ENCODE results near the gene CA6.
"Not testable (repeated sequence)": the region's sequence is repeated elsewhere in the genome, so short reads cannot be mapped to it uniquely, and the experiment has no call there.

The CA6 gene

DNA sequence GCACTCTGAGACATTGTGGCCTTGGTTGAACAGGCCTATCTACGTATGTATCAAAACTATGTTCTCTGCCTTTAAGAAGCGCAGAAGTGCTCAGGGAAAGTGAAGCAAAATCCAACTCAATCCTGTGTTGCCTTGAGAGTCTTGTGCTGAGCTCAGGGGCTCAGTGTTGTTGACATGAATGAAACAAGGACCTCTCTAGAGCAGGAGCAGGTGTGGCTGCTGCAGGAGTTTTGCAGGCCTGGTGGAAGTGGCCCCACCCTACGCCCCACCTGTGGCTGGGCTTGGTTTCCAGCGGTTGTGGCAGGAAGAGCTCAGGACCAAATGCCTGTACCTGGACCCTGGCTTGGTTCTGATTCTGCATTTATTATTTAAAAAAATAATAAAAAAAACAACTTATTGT, 20.9 kb downstream of the CA6 start:
- Histone ChIP-seq H3K27ac (ENCODE audit: insufficient read depth in 1 of 2, low read depth in 1 of 2, low read length in 2 of 2, poor library complexity in 1 of 2, severe bottlenecking in 2 of 2) (no peak overlapping the region), H3K9me3 (ENCODE audit: control extremely low read depth in 1 of 5, control insufficient read depth in 4 of 5, insufficient read depth in 2 of 5, low read depth in 1 of 5, low read length in 4 of 5) (peaks cover 0 to under 1% (median 0%) of the 10 kb centered on the region in 5 experiments), H3K4me3 (ENCODE audit: control insufficient read depth in 1 of 7, extremely low read depth in 1 of 7, insufficient read depth in 4 of 7, low read depth in 2 of 7, low read length in 6 of 7) (no peak overlapping the region), H3K4me1 (ENCODE audit: control extremely low read depth in 1 of 4, control insufficient read depth in 4 of 4, insufficient read depth in 4 of 4, low read length in 3 of 4) (peaks cover 0 to 22% (median 18%) of the 10 kb centered on the region in 4 experiments), H3K36me3 (ENCODE audit: control insufficient read depth in 4 of 4, insufficient read depth in 4 of 4, low read length in 3 of 4) (no peaks in the 10 kb centered on the region), H3K27me3 (replicated peaks in 2 of 5; ENCODE audit: control insufficient read depth in 4 of 5, insufficient read depth in 5 of 5, low read length in 4 of 5) (no peaks in the 10 kb centered on the region)
- ChIA-PET POLR2A (no interaction called here), CTCF (interaction anchor here (1.0 kb wide), 1 partner anchor 21 kb away, joined by 3 read pairs; no protein-coding TSS in a partner anchor)
- DNase-seq = no peak
- WGBS (ENCODE audit: insufficient coverage) = 95% methylated on average over 2 of the region's 4 CpGs

GRCh38 chr1:8968902-8969301, 23.2 kb downstream of the CA6 start:
- POLR2A ChIA-PET; H3K9me3 ChIP-seq (ENCODE audit: control extremely low read depth in 1 of 5, control insufficient read depth in 4 of 5, insufficient read depth in 2 of 5, low read depth in 1 of 5, low read length in 4 of 5); H3K4me3 ChIP-seq (ENCODE audit: control insufficient read depth in 1 of 7, extremely low read depth in 1 of 7, insufficient read depth in 4 of 7, low read depth in 2 of 7, low read length in 6 of 7); DNase-seq; H3K36me3 ChIP-seq (ENCODE audit: control insufficient read depth in 4 of 4, insufficient read depth in 4 of 4, low read length in 3 of 4); H3K27ac ChIP-seq (ENCODE audit: insufficient read depth in 1 of 2, low read depth in 1 of 2, low read length in 2 of 2, poor library complexity in 1 of 2, severe bottlenecking in 2 of 2); CTCF ChIA-PET; H3K27me3 ChIP-seq (replicated peaks in 2 of 5; ENCODE audit: control insufficient read depth in 4 of 5, insufficient read depth in 5 of 5, low read length in 4 of 5): not testable (repeated sequence)
- H3K4me1 ChIP-seq (ENCODE audit: control extremely low read depth in 1 of 4, control insufficient read depth in 4 of 4, insufficient read depth in 4 of 4, low read length in 3 of 4) = peaks cover 0 to 18% (median 13%) of the 10 kb centered on the region in 4 experiments
- 90% methylated on average over 9 of the region's 9 CpGs for WGBS (ENCODE audit: insufficient coverage)

GRCh38 chr1:8969937-8970336, 24.3 kb downstream of the CA6 start:
- H3K36me3 ChIP-seq (ENCODE audit: control insufficient read depth in 4 of 4, insufficient read depth in 4 of 4, low read length in 3 of 4) = no peaks in the 10 kb centered on the region
- H3K9me3 ChIP-seq (ENCODE audit: control extremely low read depth in 1 of 5, control insufficient read depth in 4 of 5, insufficient read depth in 2 of 5, low read depth in 1 of 5, low read length in 4 of 5) = no peaks in the 10 kb centered on the region
- no CpG with 5 or more reads among the region's 7 CpGs for WGBS (ENCODE audit: insufficient coverage)
- H3K4me3 ChIP-seq (ENCODE audit: control insufficient read depth in 1 of 7, extremely low read depth in 1 of 7, insufficient read depth in 4 of 7, low read depth in 2 of 7, low read length in 6 of 7) = no peak overlapping the region
- H3K27me3 ChIP-seq (replicated peaks in 2 of 5; ENCODE audit: control insufficient read depth in 4 of 5, insufficient read depth in 5 of 5, low read length in 4 of 5) = no peaks in the 10 kb centered on the region
- no peak overlapping the region for H3K27ac ChIP-seq (ENCODE audit: insufficient read depth in 1 of 2, low read depth in 1 of 2, low read length in 2 of 2, poor library complexity in 1 of 2, severe bottlenecking in 2 of 2)
- peaks cover 0 to 18% (median 13%) of the 10 kb centered on the region in 4 experiments for H3K4me1 ChIP-seq (ENCODE audit: control extremely low read depth in 1 of 4, control insufficient read depth in 4 of 4, insufficient read depth in 4 of 4, low read length in 3 of 4)
- CTCF ChIA-PET = interaction anchor here (0.8 to 1.3 kb wide), 3 partner anchors 17 to 35 kb away, joined by 3 to 4 read pairs (median 4); no protein-coding TSS in a partner anchor
- POLR2A ChIA-PET = no interaction called here
- no peak for DNase-seq

GRCh38 chr1:8970870-8971337, 25.2 kb downstream of the CA6 start:
- H3K9me3 ChIP-seq (ENCODE audit: control extremely low read depth in 1 of 5, control insufficient read depth in 4 of 5, insufficient read depth in 2 of 5, low read depth in 1 of 5, low read length in 4 of 5) = no peaks in the 10 kb centered on the region
- DNase-seq = peak; percentile 74 to 94 (median 91)
- CTCF ChIA-PET = interaction anchor here (0.6 to 1.3 kb wide), 5 partner anchors 16 to 175 kb away, joined by 3 to 4 read pairs (median 4); no protein-coding TSS in a partner anchor
- H3K27ac ChIP-seq (ENCODE audit: insufficient read depth in 1 of 2, low read depth in 1 of 2, low read length in 2 of 2, poor library complexity in 1 of 2, severe bottlenecking in 2 of 2) = no peak overlapping the region
- H3K27me3 ChIP-seq (replicated peaks in 2 of 5; ENCODE audit: control insufficient read depth in 4 of 5, insufficient read depth in 5 of 5, low read length in 4 of 5) = no peaks in the 10 kb centered on the region
- peaks cover 0 to 18% (median 13%) of the 10 kb centered on the region in 4 experiments for H3K4me1 ChIP-seq (ENCODE audit: control extremely low read depth in 1 of 4, control insufficient read depth in 4 of 4, insufficient read depth in 4 of 4, low read length in 3 of 4)
- no peaks in the 10 kb centered on the region for H3K36me3 ChIP-seq (ENCODE audit: control insufficient read depth in 4 of 4, insufficient read depth in 4 of 4, low read length in 3 of 4)
- H3K4me3 ChIP-seq (ENCODE audit: control insufficient read depth in 1 of 7, extremely low read depth in 1 of 7, insufficient read depth in 4 of 7, low read depth in 2 of 7, low read length in 6 of 7) = peak overlapping the region in 1 of 7 experiments; percentile 23
- POLR2A ChIA-PET = interaction anchor here (0.8 to 1.0 kb wide), 2 partner anchors 33 to 34 kb away, joined by 4 to 8 read pairs; no protein-coding TSS in a partner anchor
- WGBS (ENCODE audit: insufficient coverage) = 20% methylated on average over 1 of the region's 9 CpGs

GRCh38 chr1:8974551-8974950, 28.9 kb downstream of the CA6 start:
- H3K27me3 ChIP-seq (replicated peaks in 2 of 5; ENCODE audit: control insufficient read depth in 4 of 5, insufficient read depth in 5 of 5, low read length in 4 of 5) = no peaks in the 10 kb centered on the region
- H3K27ac ChIP-seq (ENCODE audit: insufficient read depth in 1 of 2, low read depth in 1 of 2, low read length in 2 of 2, poor library complexity in 1 of 2, severe bottlenecking in 2 of 2) = no peak overlapping the region
- ChIA-PET CTCF (interaction anchor here (1.0 kb wide), 1 partner anchor 11 kb away, joined by 3 read pairs; no protein-coding TSS in a partner anchor), POLR2A (interaction anchor here (0.8 kb wide), 1 partner anchor 49 kb away, joined by 4 read pairs; no protein-coding TSS in a partner anchor)
- no peak overlapping the region for H3K4me3 ChIP-seq (ENCODE audit: control insufficient read depth in 1 of 7, extremely low read depth in 1 of 7, insufficient read depth in 4 of 7, low read depth in 2 of 7, low read length in 6 of 7)
- no peak for DNase-seq
- WGBS (ENCODE audit: insufficient coverage) = 89% methylated on average over 3 of the region's 7 CpGs
- H3K36me3 ChIP-seq (ENCODE audit: control insufficient read depth in 4 of 4, insufficient read depth in 4 of 4, low read length in 3 of 4) = no peaks in the 10 kb centered on the region
- no peaks in the 10 kb centered on the region for H3K9me3 ChIP-seq (ENCODE audit: control extremely low read depth in 1 of 5, control insufficient read depth in 4 of 5, insufficient read depth in 2 of 5, low read depth in 1 of 5, low read length in 4 of 5)
- peaks cover 0 to 18% (median 13%) of the 10 kb centered on the region in 4 experiments for H3K4me1 ChIP-seq (ENCODE audit: control extremely low read depth in 1 of 4, control insufficient read depth in 4 of 4, insufficient read depth in 4 of 4, low read length in 3 of 4)

DNA sequence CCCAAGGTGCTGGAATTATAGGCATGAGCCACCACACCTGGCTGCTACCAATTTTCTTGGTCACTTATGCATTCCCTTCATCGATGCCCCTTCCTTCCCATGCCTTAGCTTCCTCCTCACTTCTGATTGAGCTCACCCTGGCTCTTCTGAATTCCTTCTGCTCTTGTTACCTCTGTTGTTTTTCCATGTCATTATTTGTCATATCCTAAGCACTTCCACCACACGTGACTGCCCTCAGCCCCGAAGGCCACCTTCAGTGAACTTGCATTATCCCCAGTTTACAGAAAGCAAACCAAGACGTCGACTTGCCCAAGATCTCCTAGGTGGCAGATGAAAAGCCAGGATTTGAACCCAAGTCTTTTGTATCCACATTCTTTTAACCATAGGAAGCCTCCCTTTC, 30.7 kb downstream of the CA6 start:
- Histone ChIP-seq H3K4me1 (ENCODE audit: control extremely low read depth in 1 of 4, control insufficient read depth in 4 of 4, insufficient read depth in 4 of 4, low read length in 3 of 4) (peaks cover 0 to 7% (median 4%) of the 10 kb centered on the region in 4 experiments), H3K27ac (ENCODE audit: insufficient read depth in 1 of 2, low read depth in 1 of 2, low read length in 2 of 2, poor library complexity in 1 of 2, severe bottlenecking in 2 of 2) (no peak overlapping the region), H3K4me3 (ENCODE audit: control insufficient read depth in 1 of 7, extremely low read depth in 1 of 7, insufficient read depth in 4 of 7, low read depth in 2 of 7, low read length in 6 of 7) (no peak overlapping the region), H3K27me3 (replicated peaks in 2 of 5; ENCODE audit: control insufficient read depth in 4 of 5, insufficient read depth in 5 of 5, low read length in 4 of 5) (no peaks in the 10 kb centered on the region), H3K36me3 (ENCODE audit: control insufficient read depth in 4 of 4, insufficient read depth in 4 of 4, low read length in 3 of 4) (no peaks in the 10 kb centered on the region), H3K9me3 (ENCODE audit: control extremely low read depth in 1 of 5, control insufficient read depth in 4 of 5, insufficient read depth in 2 of 5, low read depth in 1 of 5, low read length in 4 of 5) (peaks cover 0 to 2% (median 0%) of the 10 kb centered on the region in 5 experiments)
- CTCF ChIA-PET = interaction anchor here (1.2 to 2.2 kb wide), 3 partner anchors 11 to 14 kb away, joined by 4 to 14 read pairs (median 5); no protein-coding TSS in a partner anchor
- WGBS (ENCODE audit: insufficient coverage) = 91% methylated on average over 5 of the region's 5 CpGs
- DNase-seq = no peak
- POLR2A ChIA-PET = no interaction called here

DNA sequence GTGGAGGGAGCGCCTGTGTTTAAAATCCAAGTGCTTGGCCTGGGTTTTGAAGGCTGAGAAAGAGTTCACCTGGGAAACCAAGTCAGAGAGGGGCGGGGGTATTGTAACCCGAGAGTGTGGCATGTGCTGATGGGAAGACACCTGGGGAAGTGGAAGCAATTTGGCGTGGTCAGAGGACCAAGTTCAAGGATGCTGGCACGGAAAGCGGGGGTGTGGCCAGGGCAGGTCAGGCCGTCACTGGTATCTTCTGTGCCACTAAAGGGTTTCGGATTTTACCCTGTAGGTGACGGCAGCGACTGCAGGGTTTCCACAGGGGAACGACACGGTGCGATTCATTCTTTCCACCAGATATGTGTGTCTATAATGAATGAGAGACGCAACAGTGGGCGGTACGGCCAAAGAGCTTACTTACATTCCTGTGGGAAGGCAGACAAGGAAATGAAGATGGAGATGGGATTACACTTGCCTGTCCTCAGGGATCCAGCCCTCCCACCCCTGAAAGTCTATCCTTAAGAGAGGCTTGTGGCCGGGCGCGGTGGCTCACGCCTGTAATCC, 31.3 kb downstream of the CA6 start:
- H3K36me3 ChIP-seq (ENCODE audit: control insufficient read depth in 4 of 4, insufficient read depth in 4 of 4, low read length in 3 of 4) = no peaks in the 10 kb centered on the region
- ChIA-PET CTCF (interaction anchor here (1.2 to 2.2 kb wide), 4 partner anchors 10 to 15 kb away, joined by 4 to 14 read pairs (median 5); no protein-coding TSS in a partner anchor), POLR2A (no interaction called here)
- no peak overlapping the region for H3K4me3 ChIP-seq (ENCODE audit: control insufficient read depth in 1 of 7, extremely low read depth in 1 of 7, insufficient read depth in 4 of 7, low read depth in 2 of 7, low read length in 6 of 7)
- H3K27me3 ChIP-seq (replicated peaks in 2 of 5; ENCODE audit: control insufficient read depth in 4 of 5, insufficient read depth in 5 of 5, low read length in 4 of 5) = no peaks in the 10 kb centered on the region
- H3K4me1 ChIP-seq (ENCODE audit: control extremely low read depth in 1 of 4, control insufficient read depth in 4 of 4, insufficient read depth in 4 of 4, low read length in 3 of 4) = peaks cover 0 to 1% (median 0%) of the 10 kb centered on the region in 4 experiments
- peaks cover 0 to 2% (median 0%) of the 10 kb centered on the region in 5 experiments for H3K9me3 ChIP-seq (ENCODE audit: control extremely low read depth in 1 of 5, control insufficient read depth in 4 of 5, insufficient read depth in 2 of 5, low read depth in 1 of 5, low read length in 4 of 5)
- WGBS (ENCODE audit: insufficient coverage) = 94% methylated on average over 9 of the region's 20 CpGs
- DNase-seq = no peak
- H3K27ac ChIP-seq (ENCODE audit: insufficient read depth in 1 of 2, low read depth in 1 of 2, low read length in 2 of 2, poor library complexity in 1 of 2, severe bottlenecking in 2 of 2) = no peak overlapping the region
